HEK293 (cell line): Measurements from ENCODE around the gene SLC66A2.

Experiments used
- CTCF ChIA-PET: fragments of 350-600 bp; formaldehyde crosslinking; extraction: SDS; loops from one replicate; lab custom pipeline; 2021; ENCODE audit warnings: antibody characterized with exemption; lab: Yijun Ruan, JAX
- POLR2A ChIA-PET: fragments of 300-600 bp; formaldehyde crosslinking; extraction: SDS; loops from one replicate; lab custom pipeline; 2020; ENCODE audit warnings: antibody characterized with exemption, inconsistent platforms; lab: Yijun Ruan, JAX
- H3K27ac ChIP-seq: fragments of 200-500 bp; sonication (Bioruptor generic); 2 replicates; pipeline ENCODE4 v1.5.1; 2014; ENCODE audit warnings: low read depth, low read length, control low read depth, inconsistent platforms; ENCODE audit errors: extremely low read depth
- H3K36me3 ChIP-seq, 2 experiments: fragments of 200-500 bp in 1 of 2; sonication (Bioruptor generic) in 1 of 2; 1 replicate in 1 of 2; 2 replicates in 1 of 2; pipeline ENCODE4 v1.5.1; 2014 to 2017; ENCODE audit warnings: inconsistent platforms in 2 of 2, low read length in 2 of 2; ENCODE audit not compliant: control insufficient read depth in 2 of 2, insufficient read depth in 1 of 2
- H3K4me1 ChIP-seq: fragments of 200-500 bp; sonication (Bioruptor generic); 2 replicates; pipeline ENCODE4 v1.5.1; 2014; ENCODE audit warnings: mild to moderate bottlenecking, low read length, inconsistent platforms; ENCODE audit not compliant: control insufficient read depth, insufficient read depth
- H3K4me3 ChIP-seq: 2 replicates; pipeline ENCODE4 v1.5.1; 2011; ENCODE audit warnings: low read depth, mild to moderate bottlenecking, control low read depth, low read length, moderate library complexity
- H3K9me3 ChIP-seq: fragments of 200-500 bp; sonication (Bioruptor generic); 2 replicates; pipeline ENCODE4 v1.5.1; 2014; ENCODE audit warnings: low read depth, low read length, inconsistent platforms; ENCODE audit not compliant: control insufficient read depth, insufficient read depth
- AEBP2 ChIP-seq: fragments of 450-650 bp; formaldehyde crosslinking; IDR thresholded peaks from 2 replicates; pipeline ENCODE4 v1.5.1; 2016; ENCODE audit warnings: missing biosample characterization, missing genetic modification characterization, borderline replicate concordance
- CTCF ChIP-seq: fragments of 450-650 bp; formaldehyde crosslinking; IDR thresholded peaks from 2 replicates; pipeline ENCODE4 v1.5.1; 2016; ENCODE audit warnings: missing biosample characterization, missing genetic modification characterization
- KLF16 ChIP-seq: fragments of 450-650 bp; formaldehyde crosslinking; IDR thresholded peaks from 2 replicates; pipeline ENCODE4 v1.5.1; 2017; ENCODE audit warnings: missing biosample characterization, missing genetic modification characterization
- RBAK ChIP-seq: fragments of 450-650 bp; formaldehyde crosslinking; IDR thresholded peaks from 2 replicates; pipeline ENCODE4 v1.5.1; 2016; ENCODE audit warnings: missing biosample characterization, missing genetic modification characterization
- SP2 ChIP-seq: fragments of 450-650 bp; formaldehyde crosslinking; IDR thresholded peaks from 2 replicates; pipeline ENCODE4 v1.5.1; 2016; ENCODE audit warnings: missing biosample characterization, missing genetic modification characterization
- TCF7L2 ChIP-seq: IDR thresholded peaks from 2 replicates; pipeline ENCODE4 v1.6.1; 2011; ENCODE audit warnings: low read depth, mild to moderate bottlenecking, inconsistent platforms, low read length, moderate library complexity, borderline replicate concordance
- TRIM28 ChIP-seq: IDR thresholded peaks from 2 replicates; pipeline ENCODE4 v1.6.1; 2011; ENCODE audit warnings: low read length, control low read depth, borderline replicate concordance
- TSHZ1 ChIP-seq: fragments of 450-650 bp; formaldehyde crosslinking; IDR thresholded peaks from 2 replicates; pipeline ENCODE4 v1.5.1; 2016; ENCODE audit warnings: missing biosample characterization, missing genetic modification characterization, borderline replicate concordance
- ZBTB6 ChIP-seq: fragments of 450-650 bp; formaldehyde crosslinking; IDR thresholded peaks from 2 replicates; pipeline ENCODE4 v1.5.1; 2017; ENCODE audit warnings: missing biosample characterization, missing genetic modification characterization
- ZFP41 ChIP-seq: fragments of 450-650 bp; formaldehyde crosslinking; IDR thresholded peaks from 2 replicates; pipeline ENCODE4 v1.5.1; 2016; ENCODE audit warnings: missing biosample characterization, missing genetic modification characterization, borderline replicate concordance
- ZNF112 ChIP-seq: fragments of 450-650 bp; formaldehyde crosslinking; IDR thresholded peaks from 2 replicates; pipeline ENCODE4 v1.5.0; 2017; ENCODE audit warnings: missing biosample characterization, missing genetic modification characterization
- ZNF2 ChIP-seq: fragments of 450-650 bp; formaldehyde crosslinking; IDR thresholded peaks from 2 replicates; pipeline ENCODE4 v1.5.1; 2016; ENCODE audit warnings: missing biosample characterization, missing genetic modification characterization
- ZNF404 ChIP-seq: fragments of 450-650 bp; formaldehyde crosslinking; IDR thresholded peaks from 2 replicates; pipeline ENCODE4 v1.5.1; 2017; ENCODE audit warnings: missing biosample characterization, missing genetic modification characterization
- ZNF426 ChIP-seq: fragments of 450-650 bp; formaldehyde crosslinking; IDR thresholded peaks from 2 replicates; pipeline ENCODE4 v1.5.1; 2017; ENCODE audit warnings: missing biosample characterization, missing genetic modification characterization, mild to moderate bottlenecking, inconsistent platforms, moderate library complexity
- ZNF48 ChIP-seq: fragments of 450-650 bp; formaldehyde crosslinking; IDR thresholded peaks from 2 replicates; pipeline ENCODE4 v1.5.1; 2016; ENCODE audit warnings: missing biosample characterization, missing genetic modification characterization
- ZNF518A ChIP-seq: fragments of 450-650 bp; formaldehyde crosslinking; conservative IDR thresholded peaks from 2 replicates; pipeline ENCODE4 v1.5.1; 2016; ENCODE audit warnings: low read depth, missing biosample characterization, missing genetic modification characterization
- ZNF571 ChIP-seq: fragments of 450-650 bp; formaldehyde crosslinking; IDR thresholded peaks from 2 replicates; pipeline ENCODE4 v1.5.0; 2017; ENCODE audit warnings: missing biosample characterization, missing genetic modification characterization
- ZNF645 ChIP-seq: fragments of 450-650 bp; formaldehyde crosslinking; IDR thresholded peaks from 2 replicates; pipeline ENCODE4; 2016; ENCODE audit warnings: missing biosample characterization, missing genetic modification characterization
- ZXDB ChIP-seq: fragments of 450-650 bp; formaldehyde crosslinking; IDR thresholded peaks from 2 replicates; pipeline ENCODE4 v1.5.1; 2016; ENCODE audit warnings: missing biosample characterization, missing genetic modification characterization

Gene SLC66A2

GRCh38 chr18:79864006-79864725 is 87.3 kb downstream of the SLC66A2 start:
- TF ChIP-seq ZBTB6 (tag by site-specific recombination) (no peak), TRIM28 (no peak), ZNF571 (no peak), ZNF112 (tag by site-specific recombination) (no peak), RBAK (tag by site-specific recombination) (no peak), ZFP41 (tag by site-specific recombination) (no peak), ZNF426 (tag by site-specific recombination) (no peak), SP2 (tag by site-specific recombination) (no peak), ZXDB (tag by site-specific recombination) (no peak)
- TF ChIP-seq, all 188 proteins: peak for 0
- Histone ChIP-seq H3K4me3 (no peak overlapping the region), H3K36me3 (no peaks in the 10 kb centered on the region), H3K27ac (no peak overlapping the region), H3K4me1 (no peaks in the 10 kb centered on the region), H3K9me3 (no peaks in the 10 kb centered on the region)
- ChIA-PET CTCF (no interaction called here), POLR2A (no interaction called here)

- H3K4me3 ChIP-seq, result no peak overlapping the region
- H3K9me3 ChIP-seq, result no peaks in the 10 kb centered on the region
- ChIA-PET POLR2A (no interaction called here), CTCF (no interaction called here)
- H3K4me1 ChIP-seq, result no peaks in the 10 kb centered on the region
- H3K27ac ChIP-seq, result no peak overlapping the region
- H3K36me3 ChIP-seq, result no peaks in the 10 kb centered on the region
- TF ChIP-seq KLF16 (tag by site-specific recombination) (no peak), ZNF518A (tag by site-specific recombination) (no peak), CTCF (tag by site-specific recombination) (no peak), TCF7L2 (no peak), ZNF404 (no peak), ZNF48 (no peak), AEBP2 (tag by site-specific recombination) (no peak), TSHZ1 (tag by site-specific recombination) (no peak), ZNF2 (tag by site-specific recombination) (no peak), ZNF645 (tag by site-specific recombination) (no peak)
Measured at GRCh38 chr18:79863161-79864005, 88.1 kb downstream of the SLC66A2 start.
